SK-N-SH (cell line): Measurements from ENCODE around the gene MAPK9.

Experiments used
- CTCF ChIP-seq: fragments of 200-600 bp; sonication (generic); IDR thresholded peaks from 2 replicates; pipeline ENCODE4 v1.6.1; 2017; ENCODE audit warnings: antibody characterized with exemption, mild to moderate bottlenecking, moderate library complexity
- EP300 ChIP-seq, 2 experiments: IDR thresholded peaks; 2 replicates each; pipeline versions ENCODE4 v1.4.0 to v1.6.1; 2012; ENCODE audit warnings: borderline replicate concordance in 1 of 2, low read depth in 1 of 2, low read length in 1 of 2
- FOSL2 ChIP-seq: IDR thresholded peaks from 2 replicates; pipeline ENCODE4 v1.4.0; 2012; ENCODE audit warnings: low read depth, mild to moderate bottlenecking, moderate library complexity, borderline replicate concordance
- FOXM1 ChIP-seq: IDR thresholded peaks from 2 replicates; pipeline ENCODE4 v1.4.0; 2012; ENCODE audit warnings: low read depth, mild to moderate bottlenecking
- POLR2AphosphoS5 ChIP-seq: IDR thresholded peaks from 2 replicates; pipeline ENCODE4 v1.6.1; 2012; ENCODE audit warnings: low read depth, low read length
- SMC3 ChIP-seq: IDR thresholded peaks from 2 replicates; pipeline ENCODE4 v1.6.1; 2012; ENCODE audit warnings: low read depth, low read length, improper control_type of control experiment
- TAF1 ChIP-seq: IDR thresholded peaks from 2 replicates; pipeline ENCODE4 v1.6.1; 2012; ENCODE audit warnings: low read depth, mild to moderate bottlenecking, low read length, moderate library complexity, borderline replicate concordance
- YY1 ChIP-seq: IDR thresholded peaks from 2 replicates; pipeline ENCODE4 v1.4.0; 2012; ENCODE audit warnings: low read depth, mild to moderate bottlenecking

- TF ChIP-seq SMC3: no peak
- TF ChIP-seq CTCF: no peak
- no peak for TF ChIP-seq EP300 (IDR thresholded peaks at IDR 0.05; ENCODE audit: borderline replicate concordance in 1 of 2, low read depth in 1 of 2, low read length in 1 of 2)
- TF ChIP-seq YY1: no peak
- no peak for TF ChIP-seq TAF1
- TF ChIP-seq FOSL2: no peak
- TF ChIP-seq POLR2AphosphoS5: no peak
- no peak for TF ChIP-seq FOXM1
Observed at GRCh38 chr5:180330270-180330648, 38.4 kb upstream of the MAPK9 start.
